ENCODE measurements around the gene GARS1.
"Not testable (repeated sequence)": the region's sequence is repeated elsewhere in the genome, so short reads cannot be mapped to it uniquely, and the experiment has no call there.

DNA sequence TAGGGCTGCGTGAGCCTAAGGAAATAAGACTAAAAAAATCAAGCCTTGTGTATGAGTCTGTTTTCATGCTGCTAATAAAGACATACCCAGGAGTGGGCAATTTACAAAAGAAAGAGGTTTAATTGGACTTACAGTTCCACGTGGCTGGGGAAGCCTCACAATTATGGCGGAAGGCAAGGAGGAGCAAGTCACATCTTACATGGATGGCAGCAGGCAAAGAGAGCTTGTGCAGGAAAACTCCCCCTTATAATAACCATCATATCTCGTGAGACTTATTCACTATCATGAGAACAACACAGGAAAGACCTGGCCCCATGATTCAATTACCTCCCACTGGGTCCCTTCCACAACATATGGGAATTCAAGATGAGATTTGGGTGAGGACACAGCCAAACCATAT, 7.1 kb upstream of the GARS1 start:
- not testable (repeated sequence) for TF ChIP-seq HDAC6 (IDR thresholded peaks at IDR 0.05; ENCODE audit: low read depth, low read length); PHF20 (IDR thresholded peaks at IDR 0.05; ENCODE audit: partially characterized antibody); ZNF274 (IDR thresholded peaks at IDR 0.05; ENCODE audit: borderline replicate concordance, low read depth, low read length); HDAC2 (IDR thresholded peaks at IDR 0.05); MXI1 (IDR thresholded peaks at IDR 0.05; ENCODE audit: low read depth, low read length); HNRNPL (IDR thresholded peaks at IDR 0.05; ENCODE audit: low read depth, low read length)
